Effector memory CD8-positive, alpha-beta T cell (primary cell): Measurements from ENCODE around the gene DLG1.
"Not testable (repeated sequence)": the region's sequence is repeated elsewhere in the genome, so short reads cannot be mapped to it uniquely, and the experiment has no call there.

ENCODE experiments used
- ATAC-seq: fragments of 150-1000 bp; cut with Tn5 transposase; replicated peaks from 2 replicates; pipeline ENCODE4 v1.10.0; 2021; ENCODE audit warnings: mild to moderate bottlenecking, moderate library complexity
- DNase-seq, 3 experiments: peaks; one replicate each; pipeline ENCODE4 v3.0.0; 2021
- H3K27ac Mint-ChIP-seq, 2 donors: one replicate each; pipeline ENCODE4 v1.8.0; 2022; ENCODE audit warnings: mild to moderate bottlenecking in 2 of 2, mixed read lengths in 2 of 2, moderate library complexity in 2 of 2
- H3K27me3 Mint-ChIP-seq, 2 donors: one replicate each; pipeline ENCODE4 v1.8.0; 2022; ENCODE audit warnings: mixed read lengths in 2 of 2
- H3K36me3 Mint-ChIP-seq: one replicate; pipeline ENCODE4 v1.8.0; 2022; ENCODE audit warnings: mild to moderate bottlenecking, moderate library complexity, mixed read lengths; ENCODE audit not compliant: insufficient read depth
- H3K4me1 Mint-ChIP-seq, 2 donors: one replicate each; pipeline ENCODE4 v1.8.0; 2022; ENCODE audit warnings: low read depth in 2 of 2, mixed read lengths in 2 of 2
- H3K4me3 Mint-ChIP-seq, 2 donors: one replicate each; pipeline ENCODE4 v1.8.0; 2022; ENCODE audit warnings: mild to moderate bottlenecking in 2 of 2, mixed read lengths in 2 of 2, moderate library complexity in 2 of 2
- H3K9me3 Mint-ChIP-seq, 2 donors: one replicate each; pipeline ENCODE4 v1.8.0; 2022; ENCODE audit warnings: mixed read lengths in 2 of 2

DLG1 gene

GRCh38 chr3:197034778-197035177 is 263.6 kb downstream of the DLG1 start:
- H3K27ac Mint-ChIP-seq, H3K27me3 Mint-ChIP-seq, H3K9me3 Mint-ChIP-seq, H3K36me3 Mint-ChIP-seq, DNase-seq, H3K4me3 Mint-ChIP-seq, ATAC-seq, H3K4me1 Mint-ChIP-seq: not testable (repeated sequence)

GRCh38 chr3:197033764-197034163 is 264.6 kb downstream of the DLG1 start:
- H3K36me3 Mint-ChIP-seq, H3K4me3 Mint-ChIP-seq, H3K27ac Mint-ChIP-seq: not testable (repeated sequence)

GRCh38 chr3:197031315-197032285 is 266.8 kb downstream of the DLG1 start:
- H3K9me3 Mint-ChIP-seq = no peaks in the 10 kb centered on the region
- H3K36me3 Mint-ChIP-seq = no peaks in the 10 kb centered on the region
- ATAC-seq (no peak), DNase-seq (no peak)
- H3K27ac Mint-ChIP-seq = no peak overlapping the region
- H3K4me1 Mint-ChIP-seq = peaks cover 4% of the 10 kb centered on the region in 2 donors
- H3K27me3 Mint-ChIP-seq = no peaks in the 10 kb centered on the region
- peak overlapping the region in 1 of 2 donors; percentile 33 for H3K4me3 Mint-ChIP-seq

More at GRCh38 chr3:197033764-197034163, 264.6 kb downstream of the DLG1 start:
- H3K9me3 Mint-ChIP-seq, H3K4me1 Mint-ChIP-seq, DNase-seq, H3K27me3 Mint-ChIP-seq, ATAC-seq: not testable (repeated sequence)

GRCh38 chr3:197030379-197031314 is 267.8 kb downstream of the DLG1 start:
- DNase-seq = no peak
- H3K9me3 Mint-ChIP-seq = no peaks in the 10 kb centered on the region
- H3K4me3 Mint-ChIP-seq = peak overlapping the region; percentile 33 to 60
- H3K27ac Mint-ChIP-seq = no peak overlapping the region
- H3K4me1 Mint-ChIP-seq = peaks cover 4% of the 10 kb centered on the region in 2 donors
- no peaks in the 10 kb centered on the region for H3K36me3 Mint-ChIP-seq
- no peaks in the 10 kb centered on the region for H3K27me3 Mint-ChIP-seq
- no peak for ATAC-seq

GRCh38 chr3:197029511-197030167 is 268.8 kb downstream of the DLG1 start, which contains the start of gene MELTF:
Gene MELTF, minus strand, starts transcription at chr3:197029817. Its CDS starts 115 bp downstream, at chr3:197029702.
- H3K36me3 Mint-ChIP-seq = peaks cover 1% of the 10 kb centered on the region
- ATAC-seq = peak; percentile 90
- H3K9me3 Mint-ChIP-seq = no peaks in the 10 kb centered on the region
- H3K27ac Mint-ChIP-seq = peak within 1 kb of the TSS; percentile 62 to 65
- H3K4me3 Mint-ChIP-seq = peak within 1 kb of the TSS; percentile 81 to 83
- DNase-seq = peak; percentile 70 to 76 (median 72)
- H3K27me3 Mint-ChIP-seq = peaks cover 0 to 4% of the 10 kb centered on the region in 2 donors
- H3K4me1 Mint-ChIP-seq = peaks cover 4% of the 10 kb centered on the region in 2 donors

GRCh38 chr3:197028728-197029510 is 269.5 kb downstream of the DLG1 start:
- H3K4me1 Mint-ChIP-seq = peaks cover 4% of the 10 kb centered on the region in 2 donors
- H3K36me3 Mint-ChIP-seq = peaks cover 3% of the 10 kb centered on the region
- ATAC-seq (peak; percentile 28), DNase-seq (peak in 1 of 3 experiments; percentile 17)
- H3K4me3 Mint-ChIP-seq = peak overlapping the region; percentile 81 to 83
- peak overlapping the region; percentile 62 to 65 for H3K27ac Mint-ChIP-seq
- no peaks in the 10 kb centered on the region for H3K9me3 Mint-ChIP-seq
- H3K27me3 Mint-ChIP-seq = peaks cover 0 to 9% of the 10 kb centered on the region in 2 donors

GRCh38 chr3:197027896-197028727 is 270.3 kb downstream of the DLG1 start:
- Mint-ChIP-seq H3K4me3 (peak overlapping the region; percentile 81 to 83), H3K27me3 (peaks cover 0 to 15% of the 10 kb centered on the region in 2 donors), H3K4me1 (peaks cover 4 to 8% of the 10 kb centered on the region in 2 donors), H3K36me3 (peaks cover 3% of the 10 kb centered on the region), H3K27ac (peak overlapping the region; percentile 62 to 65), H3K9me3 (no peaks in the 10 kb centered on the region)
- DNase-seq (no peak), ATAC-seq (no peak)

GRCh38 chr3:197027151-197027895 is 271.1 kb downstream of the DLG1 start:
- Mint-ChIP-seq H3K27me3 (peaks cover 0 to 18% of the 10 kb centered on the region in 2 donors), H3K36me3 (peaks cover 3% of the 10 kb centered on the region), H3K9me3 (no peaks in the 10 kb centered on the region), H3K4me3 (peak overlapping the region in 1 of 2 donors; percentile 27), H3K4me1 (peaks cover 4 to 12% of the 10 kb centered on the region in 2 donors), H3K27ac (no peak overlapping the region)
- DNase-seq (no peak), ATAC-seq (no peak)

GRCh38 chr3:197026481-197026866 is 271.9 kb downstream of the DLG1 start:
- H3K4me1 Mint-ChIP-seq = peaks cover 4 to 12% of the 10 kb centered on the region in 2 donors
- H3K9me3 Mint-ChIP-seq = no peaks in the 10 kb centered on the region
- H3K4me3 Mint-ChIP-seq = no peak overlapping the region
- H3K36me3 Mint-ChIP-seq = peaks cover 3% of the 10 kb centered on the region
- peaks cover 0 to 18% of the 10 kb centered on the region in 2 donors for H3K27me3 Mint-ChIP-seq
- ATAC-seq = no peak
- DNase-seq = no peak
- H3K27ac Mint-ChIP-seq = no peak overlapping the region

GRCh38 chr3:197025736-197026480 is 272.5 kb downstream of the DLG1 start:
- Mint-ChIP-seq H3K27ac (no peak overlapping the region), H3K4me1 (peaks cover 4 to 12% of the 10 kb centered on the region in 2 donors), H3K9me3 (no peaks in the 10 kb centered on the region), H3K36me3 (peaks cover 3% of the 10 kb centered on the region), H3K4me3 (no peak overlapping the region), H3K27me3 (peaks cover 0 to 18% of the 10 kb centered on the region in 2 donors)
- DNase-seq (no peak), ATAC-seq (no peak)
